Lower leg skin (tissue), 4 donors: Measurements from ENCODE around the gene CCDC142. TPM values are rescaled to one million over a fixed set of nuclear protein-coding genes. Genes with fewer than 3 reads are reported as not detected.
A peak's percentile ranks its signal among the peaks of the same experiment; 100 is the strongest.

Source experiments
- DNase-seq, 2 donors: peaks; one replicate each; pipeline ENCODE4 v3.0.0-alpha.2; 2019; ENCODE audit warnings: low spot score in 2 of 2
- H3K4me3 ChIP-seq: fragments of 200-600 bp; sonication (generic); 2 replicates; pipeline ENCODE4 v1.5.1; 2017; ENCODE audit warnings: mild to moderate bottlenecking, low read depth; ENCODE audit not compliant: poor library complexity, severe bottlenecking
- POLR2A ChIP-seq, 2 donors: fragments of 450-650 bp; IDR thresholded peaks; one replicate each; pipeline ENCODE4 v1.6.1; 2016 to 2017; ENCODE audit warnings: antibody characterized with exemption in 2 of 2, mild to moderate bottlenecking in 1 of 2, moderate library complexity in 1 of 2
- whole genome bisulfite sequencing, 2 donors: methylation state at CpG; one replicate each; pipeline ENCODE4 v1.1.5; 2018; 5-methylcytosine and 5-hydroxymethylcytosine counted together
- intact Hi-C: fragments of 100-400 bp; cut with DNase I; formaldehyde crosslinking; loops from one replicate; pipeline ENCODE4 v1.15.0; 2023; ENCODE audit warnings: low total_unique reads
- total RNA-seq, 4 donors: library from RNA; depleted of rRNA; stranded (reverse); fragments of >200 nt; gene quantifications; one replicate each; pipeline ENCODE4 v1.1.0, GENCODE V29; 2016
- TF ChIP-seq, protein P1 (sequence below), 3 donors: fragments of 450-650 bp; IDR thresholded peaks; one replicate each; pipeline ENCODE4 v1.5.1; 2016; ENCODE audit warnings: antibody characterized with exemption in 3 of 3, mild to moderate bottlenecking in 3 of 3, moderate library complexity in 2 of 3

The CCDC142 gene
- total RNA-seq, 4 donors from 2014 or later = 11.7 to 16.1 (median 13.4) TPM

DNA sequence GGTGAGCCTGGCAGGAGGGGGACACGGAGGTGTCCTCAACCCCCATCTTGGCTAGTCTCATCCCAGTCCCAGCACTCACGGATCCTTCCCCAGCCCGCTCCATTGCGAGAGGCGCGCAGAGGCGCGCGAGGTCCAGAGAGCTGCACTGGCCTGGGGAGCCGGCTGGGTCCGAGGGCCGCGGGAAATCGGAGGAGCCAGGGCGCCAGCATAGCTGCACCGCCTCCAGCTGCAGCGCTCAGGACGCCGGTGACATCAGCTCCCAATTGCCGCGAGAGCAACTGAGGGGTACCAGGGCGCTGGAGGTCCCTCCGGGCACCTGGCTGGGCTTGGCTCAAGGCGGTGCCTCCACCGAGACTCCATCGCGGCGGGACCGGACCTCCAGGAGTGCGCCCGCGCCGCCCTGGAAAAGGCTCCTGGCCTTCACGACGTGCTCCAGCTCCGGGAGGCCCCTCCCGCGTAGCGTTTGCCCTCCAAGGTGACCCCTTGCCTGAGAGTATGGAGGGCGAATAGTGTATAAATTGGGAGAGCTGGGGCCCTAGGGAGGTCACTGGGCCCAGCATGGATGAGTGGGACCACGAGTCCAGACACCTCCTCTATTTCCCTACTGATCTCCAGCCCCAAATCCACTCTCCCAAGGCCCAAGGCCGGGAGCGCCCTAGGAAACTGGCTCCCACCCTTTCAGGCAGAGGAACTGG is 46.5 kb downstream of the CCDC142 start:
- DNase-seq = no peak
- H3K4me3 ChIP-seq = no peak overlapping the region
- 84 to 85% methylated on average over 32 to 43 of the region's 43 CpGs for WGBS, 2 donors
- intact Hi-C loops = no loop called here
- no peak for TF ChIP-seq POLR2A (IDR thresholded peaks at IDR 0.05)
- TF ChIP-seq, protein P1, sequence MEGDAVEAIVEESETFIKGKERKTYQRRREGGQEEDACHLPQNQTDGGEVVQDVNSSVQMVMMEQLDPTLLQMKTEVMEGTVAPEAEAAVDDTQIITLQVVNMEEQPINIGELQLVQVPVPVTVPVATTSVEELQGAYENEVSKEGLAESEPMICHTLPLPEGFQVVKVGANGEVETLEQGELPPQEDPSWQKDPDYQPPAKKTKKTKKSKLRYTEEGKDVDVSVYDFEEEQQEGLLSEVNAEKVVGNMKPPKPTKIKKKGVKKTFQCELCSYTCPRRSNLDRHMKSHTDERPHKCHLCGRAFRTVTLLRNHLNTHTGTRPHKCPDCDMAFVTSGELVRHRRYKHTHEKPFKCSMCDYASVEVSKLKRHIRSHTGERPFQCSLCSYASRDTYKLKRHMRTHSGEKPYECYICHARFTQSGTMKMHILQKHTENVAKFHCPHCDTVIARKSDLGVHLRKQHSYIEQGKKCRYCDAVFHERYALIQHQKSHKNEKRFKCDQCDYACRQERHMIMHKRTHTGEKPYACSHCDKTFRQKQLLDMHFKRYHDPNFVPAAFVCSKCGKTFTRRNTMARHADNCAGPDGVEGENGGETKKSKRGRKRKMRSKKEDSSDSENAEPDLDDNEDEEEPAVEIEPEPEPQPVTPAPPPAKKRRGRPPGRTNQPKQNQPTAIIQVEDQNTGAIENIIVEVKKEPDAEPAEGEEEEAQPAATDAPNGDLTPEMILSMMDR (IDR thresholded peaks at IDR 0.05) = no peak

DNA sequence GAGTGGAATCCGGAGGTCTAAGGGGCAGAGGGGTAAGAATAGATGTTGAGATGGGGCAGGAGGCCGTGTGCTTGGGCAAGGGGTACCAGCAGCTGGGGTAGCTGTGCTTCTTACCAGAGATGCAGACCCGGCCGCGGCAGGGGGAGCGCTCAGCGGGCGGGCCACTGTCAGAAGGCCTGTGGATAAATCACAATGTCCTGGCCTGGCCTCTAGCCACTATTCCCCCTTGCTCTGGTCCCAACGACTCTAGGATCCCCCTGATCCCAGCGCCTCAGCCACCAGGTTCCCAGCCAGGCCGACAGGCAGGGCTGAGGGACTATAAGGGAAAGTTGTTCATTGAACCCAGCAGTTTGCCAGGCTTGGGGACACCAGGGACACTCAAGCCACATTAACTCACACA is 52.3 kb downstream of the CCDC142 start:
- no peak overlapping the region for H3K4me3 ChIP-seq
- DNase-seq = no peak
- WGBS, 2 donors = 83 to 84% methylated on average over 11 of the region's 11 CpGs
- intact Hi-C loops = no loop called here
- TF ChIP-seq, protein P1 (IDR thresholded peaks at IDR 0.05) = no peak
- TF ChIP-seq POLR2A (IDR thresholded peaks at IDR 0.05) = no peak

DNA sequence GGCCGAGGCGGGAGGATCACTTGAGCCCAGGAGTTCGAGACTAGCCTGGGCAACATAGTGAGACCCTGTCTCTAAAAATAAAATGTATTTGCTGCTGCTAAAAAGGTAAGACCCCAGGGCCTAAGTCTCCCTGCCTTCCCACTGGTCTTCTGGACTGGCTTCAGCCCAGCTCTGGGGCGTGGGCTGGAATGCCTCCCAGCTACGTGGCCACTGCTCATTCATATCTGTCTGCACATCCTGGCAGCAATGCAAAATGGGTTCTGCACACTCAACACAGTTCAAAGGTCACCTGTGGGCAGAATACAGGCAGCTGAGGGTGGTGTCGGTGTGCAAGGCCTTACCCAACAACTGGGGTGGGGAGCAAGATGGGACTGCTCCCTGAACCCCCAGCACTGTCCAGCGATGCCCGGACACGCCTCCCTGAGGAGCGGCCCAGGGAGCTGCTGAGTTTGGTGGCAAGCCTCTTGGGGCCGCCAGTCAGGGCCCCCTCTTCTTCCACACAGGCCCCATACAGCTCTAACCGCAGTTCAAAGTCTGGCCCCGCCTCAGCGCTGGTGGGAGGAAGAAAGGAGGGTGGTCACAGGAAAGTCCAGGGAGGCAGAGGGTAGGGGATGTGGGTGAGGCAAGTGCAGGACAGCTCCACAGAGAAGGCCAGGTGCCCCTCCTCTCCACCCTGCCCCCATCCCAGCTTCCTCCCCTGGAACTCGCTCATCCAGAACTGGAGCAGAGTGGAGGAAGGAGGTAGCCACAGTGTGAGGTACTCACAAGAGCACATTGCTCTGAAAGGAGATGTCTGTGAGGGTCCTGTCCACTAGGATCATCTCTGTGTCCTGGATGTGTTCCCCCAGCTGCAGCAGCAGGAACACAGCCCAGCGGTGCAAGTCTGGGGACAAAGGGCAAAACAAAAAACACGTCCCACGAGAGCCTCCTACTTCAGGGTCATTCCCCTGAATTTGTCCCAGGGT is 53.0 kb downstream of the CCDC142 start:
- no peak overlapping the region for H3K4me3 ChIP-seq
- intact Hi-C loops = no loop called here
- TF ChIP-seq POLR2A (IDR thresholded peaks at IDR 0.05) = no peak
- TF ChIP-seq, protein P1 (IDR thresholded peaks at IDR 0.05) = peak in 1 of 3 donors; percentile 27
- no peak for DNase-seq
- 91 to 93% methylated on average over 18 of the region's 18 CpGs for WGBS, 2 donors

DNA sequence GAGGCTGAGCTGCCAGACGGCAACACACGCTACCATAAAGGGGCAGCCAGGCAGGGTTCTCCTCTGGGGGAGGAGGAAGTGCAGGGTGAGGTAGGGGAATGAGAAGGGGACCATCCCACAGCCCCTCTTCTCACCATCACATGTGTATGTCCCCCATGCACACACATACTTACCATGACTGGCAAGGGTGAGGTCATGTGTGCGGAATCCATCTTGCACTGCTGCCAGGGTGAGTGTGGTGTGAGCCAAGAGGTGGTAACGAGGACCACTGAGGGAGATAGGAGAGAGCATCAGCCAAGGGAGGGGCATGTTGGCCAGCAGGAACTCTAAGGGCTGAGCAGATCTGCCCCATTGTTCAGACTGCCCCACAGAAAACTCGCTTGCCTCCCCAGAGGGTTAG is 54.1 kb downstream of the CCDC142 start:
- no peak for DNase-seq
- no peak for TF ChIP-seq POLR2A (IDR thresholded peaks at IDR 0.05)
- TF ChIP-seq, protein P1 (IDR thresholded peaks at IDR 0.05) = no peak
- no peak overlapping the region for H3K4me3 ChIP-seq
- intact Hi-C loops = no loop called here
- 84 to 90% methylated on average over 5 of the region's 5 CpGs for WGBS, 2 donors

DNA sequence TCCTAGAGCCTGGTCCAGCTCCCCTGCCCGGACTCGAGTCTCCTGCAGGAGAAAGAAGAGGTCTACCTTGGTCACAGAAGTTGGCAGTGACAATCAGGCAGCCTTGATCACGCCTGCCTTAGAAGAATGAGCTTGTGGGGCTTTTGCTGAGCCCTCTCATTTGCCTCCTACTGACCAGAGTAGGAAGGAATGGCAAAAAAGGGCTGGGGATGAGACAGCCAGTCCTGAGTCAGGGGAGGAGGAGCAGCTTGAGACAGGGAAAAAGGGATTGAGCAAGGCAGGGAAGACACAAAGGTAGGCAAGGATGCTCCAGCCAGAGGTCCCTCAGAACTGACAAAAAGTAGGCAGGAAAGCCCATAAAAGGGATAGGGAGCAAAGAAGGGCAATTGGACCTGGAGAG is 55.2 kb downstream of the CCDC142 start:
- intact Hi-C loops = no loop called here
- no peak overlapping the region for H3K4me3 ChIP-seq
- DNase-seq = no peak
- WGBS, 2 donors = 88% methylated on average over 3 of the region's 3 CpGs
- TF ChIP-seq POLR2A (IDR thresholded peaks at IDR 0.05) = no peak
- TF ChIP-seq, protein P1 (IDR thresholded peaks at IDR 0.05) = no peak
